ENCODE results near the gene DNAAF8.

- TF ChIP-seq ZNF274 (IDR thresholded peaks at IDR 0.05; ENCODE audit: low read depth, low read length), result no peak
- no peak for TF ChIP-seq YY1 (IDR thresholded peaks at IDR 0.05; ENCODE audit: insufficient read depth, insufficient read length)
Measured at GRCh38 chr16:4783251-4783950, 49.1 kb downstream of the DNAAF8 start.
